Ovary (tissue), 9 donors: ENCODE results near the gene PIAS1. TPM values are rescaled to one million over a fixed set of nuclear protein-coding genes. Genes with fewer than 3 reads are reported as not detected.
"Not testable (repeated sequence)": the region's sequence is repeated elsewhere in the genome, so short reads cannot be mapped to it uniquely, and the experiment has no call there.

Experiments
- DNase-seq, 5 donors: peaks; one replicate each; pipeline ENCODE4 v3.0.0-alpha.2; 2019 to 2020
- H3K27ac ChIP-seq, 2 donors: fragments of 200-600 bp; one replicate each; pipeline versions ENCODE4 v1.5.1 to v1.8.0; 2019 to 2022
- H3K27me3 ChIP-seq: fragments of 200-600 bp; one replicate; pipeline ENCODE4 v1.8.0; 2022
- H3K36me3 ChIP-seq: fragments of 200-600 bp; sonication (generic); one replicate; pipeline ENCODE4 v1.5.1; 2019
- H3K4me1 ChIP-seq: one replicate; pipeline ENCODE4 v1.8.1; 2013; ENCODE audit warnings: mild to moderate bottlenecking, moderate library complexity; ENCODE audit not compliant: insufficient read depth
- H3K4me3 ChIP-seq: fragments of 200-600 bp; sonication (generic); one replicate; pipeline ENCODE4 v1.5.1; 2017
- H3K9me3 ChIP-seq, 2 donors: fragments of 200-600 bp in 1 of 2; sonication (generic) in 1 of 2; one replicate each; pipeline versions ENCODE4 v1.5.1 to v1.8.1; 2013 to 2019; ENCODE audit warnings: mild to moderate bottlenecking in 1 of 2, moderate library complexity in 1 of 2
- EP300 ChIP-seq: sonication (generic); formaldehyde crosslinking; IDR thresholded peaks from one replicate; pipeline ENCODE4 v1.6.1; 2017; ENCODE audit warnings: antibody characterized with exemption
- POLR2A ChIP-seq: fragments of 450-650 bp; IDR thresholded peaks from one replicate; pipeline ENCODE4 v1.6.1; 2017; ENCODE audit warnings: antibody characterized with exemption, mild to moderate bottlenecking, moderate library complexity
- WGBS, 3 donors: extraction: QIAGEN DNeasy Blood & Tissue Kit in 1 of 3; methylation state at CpG; one replicate each; pipeline versions ENCODE4 v1.1.5 to v1.1.7; 2013 to 2017; 5-methylcytosine and 5-hydroxymethylcytosine counted together
- intact Hi-C, 4 donors: fragments of 100-400 bp; cut with DNase I; formaldehyde crosslinking; loops; one replicate each; pipeline versions ENCODE4 v1.11.0 to v1.15.1; 2022 to 2023
- polyA plus RNA-seq, 2 donors: library from polyadenylated mRNA; stranded (reverse); fragments of 200-250 nt in 1 of 2; fragments of 350-450 nt in 1 of 2; fragmentation: Illumina TruSeq in 1 of 2; extraction: RNeasy Lipid Tissue Mini Kit (QIAGEN cat#74804) in 1 of 2; gene quantifications; one replicate each; pipeline ENCODE4 v1.2.3, GENCODE V29; 2013 to 2014
- total RNA-seq, 7 donors: library from RNA; depleted of rRNA in 2 of 7; stranded (reverse); fragments of >200 nt in 2 of 7; fragmentation: NEBNext Ultra II Directional in 3 of 7; extraction: Animal tissue kit (Norgen Biotek cat#: 25700) in 3 of 7; gene quantifications; one replicate each; pipeline versions ENCODE4 v1.1.0 to v1.2.4, GENCODE V29; 2016 to 2023
- TF ChIP-seq, protein P1 (sequence below), 3 donors: fragments of 450-650 bp in 2 of 3; fragments of 200-600 bp in 1 of 3; IDR thresholded peaks; one replicate each; pipeline versions ENCODE4 v1.5.1 to v1.8.0; 2016 to 2022; ENCODE audit warnings: antibody characterized with exemption in 3 of 3, mild to moderate bottlenecking in 1 of 3
- donor health status: DM: no; HTN: no; CAD: no; lungs with moderate emphysema.
- donor health status: DM: no; HTN: no; CAD: no.
- donor health status: Bipolar disorder and iron deficiency.
- donor health status: DM: yes; HTN: yes; CAD: no.
- donor health status: DM: no; HTN: no; CAD: no.
- donor health status: DM: yes; HTN: yes; CAD: no.

Gene PIAS1
- total and polyA plus RNA-seq, 9 donors: 18.6 to 75.4 (median 48.6) TPM

DNA sequence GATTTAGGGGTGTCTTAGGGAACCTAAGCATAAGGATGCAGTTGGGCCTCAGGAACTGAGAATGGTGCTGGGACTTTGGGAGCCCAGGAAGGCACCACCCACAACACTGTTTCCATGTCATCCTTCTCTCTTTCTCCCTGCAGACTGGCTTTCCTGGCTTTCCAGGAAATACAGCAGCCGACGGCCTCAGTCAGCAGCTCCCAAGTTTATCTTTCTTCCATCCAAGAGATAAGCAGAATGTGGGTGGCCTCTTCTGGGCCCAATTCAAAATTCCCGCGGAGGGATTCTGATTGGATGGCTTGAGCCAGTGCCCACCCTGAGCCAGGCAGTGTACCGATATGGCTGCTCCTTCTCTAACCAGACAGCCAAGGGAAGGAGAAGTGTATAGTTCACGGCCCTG, 179.9 kb downstream of the PIAS1 start:
- no peak overlapping the region for H3K27ac ChIP-seq
- no peaks in the 10 kb centered on the region for H3K27me3 ChIP-seq
- H3K36me3 ChIP-seq: no peaks in the 10 kb centered on the region
- H3K9me3 ChIP-seq: no peaks in the 10 kb centered on the region
- 44 to 60% (median 48%) methylated on average over 6 of the region's 6 CpGs for WGBS, 3 donors
- peaks cover 5% of the 10 kb centered on the region for H3K4me1 ChIP-seq
- intact Hi-C loops: no loop called here
- TF ChIP-seq, protein P1, sequence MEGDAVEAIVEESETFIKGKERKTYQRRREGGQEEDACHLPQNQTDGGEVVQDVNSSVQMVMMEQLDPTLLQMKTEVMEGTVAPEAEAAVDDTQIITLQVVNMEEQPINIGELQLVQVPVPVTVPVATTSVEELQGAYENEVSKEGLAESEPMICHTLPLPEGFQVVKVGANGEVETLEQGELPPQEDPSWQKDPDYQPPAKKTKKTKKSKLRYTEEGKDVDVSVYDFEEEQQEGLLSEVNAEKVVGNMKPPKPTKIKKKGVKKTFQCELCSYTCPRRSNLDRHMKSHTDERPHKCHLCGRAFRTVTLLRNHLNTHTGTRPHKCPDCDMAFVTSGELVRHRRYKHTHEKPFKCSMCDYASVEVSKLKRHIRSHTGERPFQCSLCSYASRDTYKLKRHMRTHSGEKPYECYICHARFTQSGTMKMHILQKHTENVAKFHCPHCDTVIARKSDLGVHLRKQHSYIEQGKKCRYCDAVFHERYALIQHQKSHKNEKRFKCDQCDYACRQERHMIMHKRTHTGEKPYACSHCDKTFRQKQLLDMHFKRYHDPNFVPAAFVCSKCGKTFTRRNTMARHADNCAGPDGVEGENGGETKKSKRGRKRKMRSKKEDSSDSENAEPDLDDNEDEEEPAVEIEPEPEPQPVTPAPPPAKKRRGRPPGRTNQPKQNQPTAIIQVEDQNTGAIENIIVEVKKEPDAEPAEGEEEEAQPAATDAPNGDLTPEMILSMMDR (IDR thresholded peaks at IDR 0.05): no peak
- no peak for TF ChIP-seq EP300
- TF ChIP-seq POLR2A: no peak
- no peak overlapping the region for H3K4me3 ChIP-seq
- no peak for DNase-seq

DNA sequence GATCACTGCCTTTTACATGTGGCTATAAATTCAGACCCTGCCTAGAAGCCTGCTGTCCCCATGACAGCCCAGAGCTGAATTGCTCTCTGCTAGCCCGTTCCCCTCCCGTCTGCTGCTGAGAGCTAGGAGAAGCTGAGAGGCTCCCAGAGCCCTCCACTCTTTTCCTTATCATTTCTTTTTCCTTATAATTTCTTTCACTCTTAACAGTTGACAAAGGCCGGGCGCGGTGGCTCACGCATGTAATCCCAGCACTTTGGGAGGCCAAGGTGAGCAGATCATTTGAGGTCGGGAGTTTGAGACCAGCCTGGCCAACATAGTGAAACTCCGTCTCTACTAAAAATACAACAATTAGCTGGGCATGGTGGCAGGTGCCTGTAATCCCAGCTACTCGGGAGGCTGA, 180.4 kb downstream of the PIAS1 start:
- intact Hi-C loops, H3K4me1 ChIP-seq, H3K9me3 ChIP-seq, H3K27me3 ChIP-seq, H3K4me3 ChIP-seq, DNase-seq, H3K36me3 ChIP-seq, H3K27ac ChIP-seq: not testable (repeated sequence)
- 90 to 96% (median 91%) methylated on average over 9 of the region's 9 CpGs for WGBS, 3 donors

GRCh38 chr15:68235022-68235421, 180.9 kb downstream of the PIAS1 start:
- H3K4me3 ChIP-seq: no peak overlapping the region
- H3K4me1 ChIP-seq: peaks cover 4% of the 10 kb centered on the region
- intact Hi-C loops: no loop called here
- no peaks in the 10 kb centered on the region for H3K27me3 ChIP-seq
- no peak overlapping the region for H3K27ac ChIP-seq
- no peaks in the 10 kb centered on the region for H3K36me3 ChIP-seq
- no peaks in the 10 kb centered on the region for H3K9me3 ChIP-seq
- TF ChIP-seq EP300: no peak
- TF ChIP-seq, protein P1 (IDR thresholded peaks at IDR 0.05): no peak
- TF ChIP-seq POLR2A: no peak
- no peak for DNase-seq
- 82 to 87% (median 85%) methylated on average over 4 of the region's 4 CpGs for WGBS, 3 donors

DNA sequence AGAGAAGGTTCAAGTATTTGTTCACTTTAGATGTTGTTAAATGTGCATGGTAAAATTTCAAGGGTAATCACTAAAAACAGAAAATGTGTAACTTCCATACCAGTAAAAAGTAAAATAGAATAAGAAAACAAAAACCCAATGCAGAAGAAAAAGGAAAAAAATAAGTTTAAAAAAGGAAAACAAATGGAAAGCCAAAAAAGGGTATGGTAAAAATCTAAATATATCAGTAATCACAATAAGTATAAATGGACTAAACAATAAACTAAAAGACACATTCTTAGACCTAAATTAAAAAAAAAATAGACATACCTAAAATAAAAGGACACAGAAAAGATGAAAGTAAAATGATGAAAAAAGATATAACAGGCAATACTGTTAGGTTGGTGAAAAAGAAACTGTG, 184.9 kb downstream of the PIAS1 start:
- H3K27ac ChIP-seq: no peak overlapping the region
- no peaks in the 10 kb centered on the region for H3K4me1 ChIP-seq
- H3K4me3 ChIP-seq: no peak overlapping the region
- intact Hi-C loops: no loop called here
- H3K36me3 ChIP-seq: no peaks in the 10 kb centered on the region
- TF ChIP-seq EP300 (no peak), POLR2A (no peak)
- TF ChIP-seq, protein P1 (IDR thresholded peaks at IDR 0.05): no peak
- DNase-seq: no peak
- H3K9me3 ChIP-seq: peaks cover 0 to 2% of the 10 kb centered on the region in 2 donors
- H3K27me3 ChIP-seq: no peaks in the 10 kb centered on the region

DNA sequence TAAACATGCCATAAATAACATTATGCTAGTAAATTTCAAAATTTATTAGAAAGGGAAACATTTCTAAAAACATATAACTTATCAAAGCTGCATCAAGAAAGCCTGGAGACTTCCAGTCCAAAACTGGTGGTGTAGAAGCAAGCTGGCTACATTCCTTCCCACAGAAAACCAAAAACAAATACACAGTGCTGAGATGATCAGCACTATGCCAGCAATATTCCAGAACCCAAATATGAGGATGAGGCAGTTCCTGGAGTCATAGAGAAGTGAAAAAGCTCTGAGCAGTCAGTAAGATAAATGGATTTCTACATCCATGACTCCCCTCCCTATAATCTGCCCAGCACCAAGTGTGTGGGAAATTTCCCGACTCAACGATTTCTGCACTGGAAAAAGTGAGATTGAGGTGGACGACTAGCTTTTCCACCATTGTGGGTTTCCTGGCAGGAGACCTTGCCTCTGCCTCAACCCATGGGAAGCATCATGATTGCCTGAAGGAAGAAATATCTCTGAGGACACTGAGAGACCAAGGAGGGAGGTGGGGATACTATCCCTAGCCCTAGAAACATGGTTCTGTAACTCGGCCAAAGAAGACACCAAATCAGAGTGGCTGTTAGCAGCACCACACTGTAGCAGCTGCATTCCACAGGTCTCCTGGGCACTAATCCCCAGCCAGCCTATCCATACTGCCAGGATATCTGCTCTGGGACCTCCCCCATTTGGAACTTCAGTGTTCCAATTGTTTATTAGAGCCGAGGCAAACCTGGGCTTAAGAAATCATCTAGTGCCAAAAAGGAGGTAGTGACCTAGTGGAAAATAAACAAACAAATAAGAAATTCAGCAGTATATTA, 187.2 kb downstream of the PIAS1 start:
- no peak overlapping the region for H3K27ac ChIP-seq
- no peaks in the 10 kb centered on the region for H3K36me3 ChIP-seq
- no peak for DNase-seq
- H3K27me3 ChIP-seq: no peaks in the 10 kb centered on the region
- WGBS, 3 donors: 72 to 76% (median 73%) methylated on average over 5 of the region's 5 CpGs
- TF ChIP-seq, protein P1 (IDR thresholded peaks at IDR 0.05): no peak
- TF ChIP-seq POLR2A (no peak), EP300 (no peak)
- intact Hi-C loops: no loop called here
- H3K9me3 ChIP-seq: peaks cover 0 to 2% of the 10 kb centered on the region in 2 donors
- H3K4me1 ChIP-seq: no peaks in the 10 kb centered on the region
- no peak overlapping the region for H3K4me3 ChIP-seq
